ENCODE results near the gene MYD88. TPM values are rescaled to one million over a fixed set of nuclear protein-coding genes. Genes with fewer than 3 reads are reported as not detected.

MYD88 gene
- total and polyA plus RNA-seq, 8 donors: 7.2 to 20.2 (median 9.9) TPM

DNA sequence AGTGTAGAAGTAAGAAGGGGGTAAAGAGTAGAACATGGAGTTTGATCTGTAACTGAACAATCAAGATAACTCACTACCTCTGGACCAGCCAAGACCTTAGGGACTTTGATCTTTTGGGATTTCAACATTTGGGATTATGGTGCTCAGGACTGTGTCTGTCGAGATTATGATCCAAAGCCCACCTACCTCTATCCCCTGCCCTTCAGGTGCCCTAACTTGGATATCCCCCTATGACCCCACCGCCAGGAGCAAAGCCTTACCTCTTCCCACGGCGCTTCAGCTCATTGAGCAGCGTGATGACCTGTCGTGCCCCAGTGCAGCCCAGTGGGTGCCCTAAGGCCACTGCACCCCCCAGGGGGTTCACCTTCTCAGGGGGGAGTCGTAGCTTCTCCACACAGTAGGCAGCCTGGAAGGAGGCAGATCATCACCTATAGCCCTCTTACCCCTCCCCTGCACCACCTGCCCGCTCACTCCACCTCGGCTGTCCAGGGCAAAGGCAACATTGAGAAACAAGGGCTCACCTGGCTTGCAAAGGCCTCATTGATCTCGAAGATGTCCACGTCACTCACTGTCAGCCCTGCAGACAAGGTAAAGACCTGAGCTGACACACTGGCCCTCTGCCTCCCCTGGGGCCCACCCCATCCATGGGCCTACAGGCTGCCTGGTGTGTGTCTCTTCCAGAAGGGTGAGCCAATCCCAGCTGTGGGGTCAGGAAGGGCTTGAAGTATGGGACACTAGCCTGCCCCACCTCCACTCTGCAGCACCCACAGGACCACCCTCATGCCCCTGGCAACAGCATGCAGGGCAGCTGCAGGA, 12.9 kb upstream of the MYD88 start:
- Histone ChIP-seq H3K4me3 (no peak overlapping the region), H3K9me3 (no peaks in the 10 kb centered on the region), H3K27me3 (no peaks in the 10 kb centered on the region), H3K4me1 (no peaks in the 10 kb centered on the region), H3K27ac (no peak overlapping the region), H3K36me3 (peaks cover 5 to 85% (median 73%) of the 10 kb centered on the region in 3 donors)
- FAIRE-seq (no peak), ATAC-seq (no peak), DNase-seq (peak in 1 of 6 donors; percentile 3)
- WGBS, 2 donors: 89 to 95% methylated on average over 11 of the region's 11 CpGs
- TF ChIP-seq, protein P1, sequence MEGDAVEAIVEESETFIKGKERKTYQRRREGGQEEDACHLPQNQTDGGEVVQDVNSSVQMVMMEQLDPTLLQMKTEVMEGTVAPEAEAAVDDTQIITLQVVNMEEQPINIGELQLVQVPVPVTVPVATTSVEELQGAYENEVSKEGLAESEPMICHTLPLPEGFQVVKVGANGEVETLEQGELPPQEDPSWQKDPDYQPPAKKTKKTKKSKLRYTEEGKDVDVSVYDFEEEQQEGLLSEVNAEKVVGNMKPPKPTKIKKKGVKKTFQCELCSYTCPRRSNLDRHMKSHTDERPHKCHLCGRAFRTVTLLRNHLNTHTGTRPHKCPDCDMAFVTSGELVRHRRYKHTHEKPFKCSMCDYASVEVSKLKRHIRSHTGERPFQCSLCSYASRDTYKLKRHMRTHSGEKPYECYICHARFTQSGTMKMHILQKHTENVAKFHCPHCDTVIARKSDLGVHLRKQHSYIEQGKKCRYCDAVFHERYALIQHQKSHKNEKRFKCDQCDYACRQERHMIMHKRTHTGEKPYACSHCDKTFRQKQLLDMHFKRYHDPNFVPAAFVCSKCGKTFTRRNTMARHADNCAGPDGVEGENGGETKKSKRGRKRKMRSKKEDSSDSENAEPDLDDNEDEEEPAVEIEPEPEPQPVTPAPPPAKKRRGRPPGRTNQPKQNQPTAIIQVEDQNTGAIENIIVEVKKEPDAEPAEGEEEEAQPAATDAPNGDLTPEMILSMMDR (IDR thresholded peaks at IDR 0.05): no peak
- intact Hi-C loops (cut with DNase I): no loop called here

DNA sequence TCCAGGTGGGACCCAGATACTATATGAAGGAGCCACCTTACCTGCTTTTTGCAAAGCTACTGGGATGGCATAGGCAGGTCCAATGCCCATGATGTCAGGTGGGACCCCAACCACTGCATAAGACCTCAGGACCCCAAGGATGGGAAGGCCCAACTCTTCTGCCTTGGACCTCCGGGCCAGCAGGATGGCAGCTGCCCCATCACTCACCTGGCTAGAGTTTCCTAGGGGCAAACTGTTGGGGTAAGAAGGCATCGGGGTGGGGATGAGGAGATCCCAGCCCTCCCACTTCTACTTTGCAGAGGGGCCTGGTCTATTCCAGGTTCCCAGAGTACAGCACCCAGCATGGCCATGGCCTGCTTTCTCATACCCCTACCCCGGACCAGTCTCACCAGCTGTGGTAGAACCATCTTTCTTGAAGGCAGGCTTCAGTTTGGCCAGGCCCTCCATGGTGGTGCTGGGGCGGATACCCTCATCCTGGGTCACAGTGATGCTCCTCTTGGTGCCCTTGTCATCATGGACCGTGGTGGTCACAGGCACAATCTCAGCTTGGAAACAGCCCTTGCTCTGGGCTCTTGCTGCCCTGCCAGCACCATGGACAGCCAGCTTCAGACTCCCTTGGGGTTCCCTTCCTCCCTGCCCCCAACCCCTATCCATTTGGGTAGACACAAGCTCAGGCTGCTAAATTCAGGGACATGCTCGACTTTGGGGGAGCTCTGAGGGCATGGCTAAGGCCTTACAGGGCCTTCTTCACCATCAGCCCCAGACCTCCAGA, 12.2 kb upstream of the MYD88 start:
- ATAC-seq (no peak), FAIRE-seq (no peak), DNase-seq (peak in 1 of 6 donors; percentile 6)
- no peaks in the 10 kb centered on the region for H3K4me1 ChIP-seq
- peaks cover 5 to 89% (median 67%) of the 10 kb centered on the region in 3 donors for H3K36me3 ChIP-seq
- no peak overlapping the region for H3K27ac ChIP-seq
- TF ChIP-seq, protein P1 (IDR thresholded peaks at IDR 0.05): no peak
- intact Hi-C loops (cut with DNase I): no loop called here
- no peaks in the 10 kb centered on the region for H3K9me3 ChIP-seq
- no peaks in the 10 kb centered on the region for H3K27me3 ChIP-seq
- 85 to 90% methylated on average over 6 of the region's 6 CpGs for WGBS, 2 donors
- no peak overlapping the region for H3K4me3 ChIP-seq

DNA sequence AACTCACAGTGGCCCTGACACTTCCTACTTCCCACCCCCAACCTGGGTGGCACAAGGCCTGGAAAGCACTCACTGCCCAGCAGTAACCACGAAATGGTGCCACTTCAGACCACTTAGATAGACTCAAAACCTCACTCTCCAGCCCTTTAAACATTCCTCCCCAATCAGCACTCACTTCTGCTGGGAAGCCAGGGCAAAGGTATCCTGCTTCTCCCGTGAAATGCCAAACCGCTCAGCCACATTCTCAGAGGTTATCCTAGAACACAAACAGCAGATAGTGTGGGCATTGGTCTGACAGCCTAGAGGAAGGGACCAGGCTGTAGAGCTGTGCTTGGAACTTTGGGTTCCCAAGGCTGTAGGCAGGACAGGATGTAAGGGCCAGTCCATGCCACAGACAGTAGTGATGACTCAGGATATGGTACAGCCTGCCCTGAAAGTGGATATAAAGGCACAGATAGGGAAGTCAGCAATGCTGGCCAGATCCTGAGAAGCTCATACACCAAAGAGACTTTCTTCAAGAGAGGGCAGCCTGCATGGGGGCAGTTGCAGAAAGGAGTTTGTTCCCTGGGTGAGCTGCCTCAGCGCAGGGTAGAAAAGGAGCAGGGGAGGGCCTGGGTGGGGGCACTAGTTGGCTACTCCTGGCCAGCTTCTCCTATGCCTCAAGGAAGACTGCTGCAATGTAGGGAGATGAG, 10.7 kb upstream of the MYD88 start:
- no peak for FAIRE-seq
- no peak for ATAC-seq
- H3K27ac ChIP-seq: no peak overlapping the region

DNA sequence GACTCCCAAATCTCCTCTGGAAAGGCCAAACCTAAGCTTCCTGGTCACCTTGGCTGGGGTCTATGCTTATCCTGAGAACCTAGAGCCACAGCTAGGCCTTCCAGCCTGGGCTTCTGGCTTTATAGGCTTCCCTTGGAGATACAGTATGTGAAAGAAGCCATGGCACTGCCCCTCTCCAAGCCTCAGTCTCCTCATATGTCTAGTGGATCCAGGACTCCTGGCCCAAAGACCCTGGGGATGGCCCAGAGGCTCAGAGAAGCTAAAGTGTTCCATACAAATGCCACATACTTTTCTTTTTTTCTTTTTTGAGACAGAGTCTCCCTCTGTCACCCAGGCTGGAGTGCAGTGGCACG, 10.2 kb upstream of the MYD88 start:
- FAIRE-seq: no peak
- Histone ChIP-seq H3K4me1 (peaks cover 0 to 10% (median 6%) of the 10 kb centered on the region in 3 donors), H3K9me3 (no peaks in the 10 kb centered on the region), H3K27ac (no peak overlapping the region), H3K4me3 (no peak overlapping the region), H3K27me3 (no peaks in the 10 kb centered on the region), H3K36me3 (peaks cover 0 to 80% (median 60%) of the 10 kb centered on the region in 3 donors)
- TF ChIP-seq, protein P1 (IDR thresholded peaks at IDR 0.05): no peak
- no peak for DNase-seq
- no peak for ATAC-seq
- intact Hi-C loops (cut with DNase I): no loop called here
- WGBS, 2 donors: 93 to 100% methylated on average over 1 of the region's 1 CpG

More for the DNA sequence above, 10.7 kb upstream of the MYD88 start:
- H3K4me3 ChIP-seq: no peak overlapping the region
- peaks cover 1 to 85% (median 61%) of the 10 kb centered on the region in 3 donors for H3K36me3 ChIP-seq
- peaks cover 0 to 6% (median 5%) of the 10 kb centered on the region in 3 donors for H3K4me1 ChIP-seq
- DNase-seq: peak in 1 of 6 donors; percentile 8
- no peaks in the 10 kb centered on the region for H3K27me3 ChIP-seq
- 95% methylated on average over 4 of the region's 4 CpGs for WGBS, 2 donors
- H3K9me3 ChIP-seq: no peaks in the 10 kb centered on the region
- TF ChIP-seq, protein P1 (IDR thresholded peaks at IDR 0.05): no peak
- intact Hi-C loops (cut with DNase I): no loop called here
